Activated T-cell treated with anti-CD3 and anti-CD28 coated beads, Interleukin-2, amount 50 U/mL, for 4 hours (primary cell): ENCODE data around the gene LRPAP1. TPM values are rescaled to one million over a fixed set of nuclear protein-coding genes. Genes with fewer than 3 reads are reported as not detected.
"Not testable (repeated sequence)": the region's sequence is repeated elsewhere in the genome, so short reads cannot be mapped to it uniquely, and the experiment has no call there.

Source experiments
- ATAC-seq, 2 donors: fragments of 200-7000 bp; cut with Tn5 transposase; one replicate each; pipeline ENCODE4 v1.10.0; 2021
- DNase-seq: peaks from one replicate; pipeline ENCODE4 v3.0.0-alpha.2; 2020
- H3K27me3 Mint-ChIP-seq: one replicate; pipeline ENCODE4 v1.8.0; 2021; ENCODE audit warnings: low read depth, mixed read lengths
- H3K36me3 Mint-ChIP-seq: one replicate; pipeline ENCODE4 v1.8.0; 2022; ENCODE audit warnings: mixed read lengths; ENCODE audit not compliant: insufficient read depth
- H3K4me1 Mint-ChIP-seq: one replicate; pipeline ENCODE4 v1.8.0; 2021; ENCODE audit warnings: low read depth, mixed read lengths
- H3K4me3 Mint-ChIP-seq: one replicate; pipeline ENCODE4 v1.8.0; 2021; ENCODE audit warnings: mild to moderate bottlenecking, moderate library complexity, mixed read lengths
- H3K9me3 Mint-ChIP-seq: one replicate; pipeline ENCODE4 v1.8.0; 2021; ENCODE audit warnings: mixed read lengths
- total RNA-seq, 3 donors: library from RNA; stranded (reverse); gene quantifications; one replicate each; pipeline ENCODE4 v1.2.1, GENCODE V29; 2021

LRPAP1 gene
- total RNA-seq, 3 donors from 2014 or later = 111 to 145 (median 118) TPM

DNA sequence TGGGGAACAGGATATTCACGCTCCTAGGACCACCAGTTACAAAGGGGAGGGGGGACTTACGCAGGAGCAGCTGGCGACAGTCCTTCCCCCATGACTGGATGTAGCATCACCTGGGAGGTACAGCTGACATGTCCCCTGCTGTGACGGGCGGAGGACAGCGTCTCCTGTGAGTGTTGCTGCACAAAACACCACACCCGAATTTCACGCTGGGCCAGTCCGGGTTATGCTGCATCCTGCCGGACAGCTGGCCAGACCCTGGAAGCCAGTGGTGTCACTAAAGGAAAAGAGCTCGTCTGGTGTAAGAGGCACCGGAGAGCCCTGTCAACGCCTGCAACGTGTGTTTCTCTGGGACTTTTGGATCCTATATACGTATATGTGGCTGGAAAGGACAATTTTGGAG lies 38.7 kb upstream of the LRPAP1 start:
- DNase-seq, H3K4me1 Mint-ChIP-seq, H3K9me3 Mint-ChIP-seq, H3K27me3 Mint-ChIP-seq, ATAC-seq, H3K36me3 Mint-ChIP-seq, H3K4me3 Mint-ChIP-seq: not testable (repeated sequence)

DNA sequence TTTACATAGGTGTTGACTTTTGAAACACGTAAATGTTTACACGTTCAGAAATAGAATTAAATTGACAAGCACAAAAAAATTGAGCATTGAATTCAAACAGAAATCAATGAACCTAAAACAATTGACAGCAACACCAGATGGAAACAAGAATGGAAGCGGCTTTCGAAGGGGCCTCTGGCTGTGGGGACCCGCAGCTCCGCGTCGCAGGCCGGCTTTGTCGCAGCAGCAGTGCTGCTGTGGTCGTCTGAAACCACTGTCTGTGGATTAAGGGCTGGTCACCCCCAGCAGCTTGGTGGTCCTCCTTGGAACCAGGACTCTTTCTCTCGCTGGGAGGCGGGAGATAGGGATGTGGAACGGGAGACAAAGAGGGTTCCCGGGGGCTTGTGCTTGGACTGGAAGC lies 37.4 kb upstream of the LRPAP1 start:
- not testable (repeated sequence) for H3K4me3 Mint-ChIP-seq, H3K9me3 Mint-ChIP-seq, H3K36me3 Mint-ChIP-seq, H3K27me3 Mint-ChIP-seq, H3K4me1 Mint-ChIP-seq, DNase-seq, ATAC-seq

DNA sequence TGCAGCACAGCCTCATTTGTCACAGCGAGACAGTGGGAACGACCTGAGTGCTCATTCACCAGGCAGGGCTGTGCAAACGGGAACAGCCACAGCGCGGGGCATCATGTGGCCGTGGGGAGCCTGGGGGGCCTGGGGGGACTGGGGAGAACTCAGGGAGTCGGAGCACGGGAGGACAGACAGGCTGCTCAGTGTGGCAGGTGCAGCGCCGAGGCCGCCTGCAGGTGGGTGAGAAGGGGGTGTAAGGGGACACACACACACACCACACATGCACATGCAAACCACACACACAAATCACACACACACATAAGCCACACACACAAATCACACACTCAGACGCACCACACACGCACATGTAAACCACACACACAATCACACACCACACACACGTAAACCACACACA lies 34.5 kb upstream of the LRPAP1 start:
- H3K9me3 Mint-ChIP-seq, DNase-seq, ATAC-seq, H3K36me3 Mint-ChIP-seq, H3K27me3 Mint-ChIP-seq, H3K4me3 Mint-ChIP-seq, H3K4me1 Mint-ChIP-seq: not testable (repeated sequence)

DNA sequence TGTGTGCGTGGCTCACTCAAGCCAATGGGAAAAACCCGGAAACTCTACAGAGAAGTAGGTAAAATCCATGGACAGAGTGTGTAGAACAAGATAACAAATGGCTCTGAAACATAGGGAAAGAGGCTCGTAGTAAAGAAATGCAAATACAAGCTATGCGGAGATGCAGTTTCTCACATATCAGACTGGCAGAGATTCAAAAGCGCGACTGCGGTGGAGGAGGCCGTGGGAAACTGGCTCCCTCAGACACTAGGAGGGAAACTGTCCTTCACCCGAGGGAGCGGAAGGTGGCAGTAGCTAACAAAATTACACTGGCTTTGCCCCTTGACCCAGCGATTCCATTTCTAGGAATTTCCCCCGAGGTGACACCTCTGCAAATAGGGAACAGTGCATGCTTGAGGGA lies 34.1 kb upstream of the LRPAP1 start:
- not testable (repeated sequence) for H3K27me3 Mint-ChIP-seq, ATAC-seq

DNA sequence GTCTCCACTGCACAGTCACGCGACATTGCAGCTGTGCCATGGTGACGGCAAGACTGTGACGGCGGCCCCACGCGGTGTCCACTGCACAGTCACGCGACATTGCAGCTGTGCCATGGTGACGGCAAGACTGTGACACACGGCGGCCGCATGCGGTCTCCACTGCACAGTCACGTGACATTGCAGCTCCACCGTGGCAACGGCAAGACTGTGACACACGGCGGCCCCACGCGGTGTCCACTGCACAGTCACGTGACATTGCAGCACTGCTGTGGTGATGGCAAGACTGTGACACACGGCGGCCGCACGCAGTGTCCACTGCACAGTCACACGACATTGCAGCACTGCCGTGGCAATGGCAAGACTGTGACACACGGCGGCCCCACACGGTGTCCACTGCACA lies 32.7 kb upstream of the LRPAP1 start:
- not testable (repeated sequence) for H3K9me3 Mint-ChIP-seq, H3K4me1 Mint-ChIP-seq, H3K27me3 Mint-ChIP-seq, ATAC-seq, H3K4me3 Mint-ChIP-seq, DNase-seq, H3K36me3 Mint-ChIP-seq

More for the DNA sequence above, 34.1 kb upstream of the LRPAP1 start:
- H3K9me3 Mint-ChIP-seq, H3K4me1 Mint-ChIP-seq, DNase-seq, H3K36me3 Mint-ChIP-seq, H3K4me3 Mint-ChIP-seq: not testable (repeated sequence)

DNA sequence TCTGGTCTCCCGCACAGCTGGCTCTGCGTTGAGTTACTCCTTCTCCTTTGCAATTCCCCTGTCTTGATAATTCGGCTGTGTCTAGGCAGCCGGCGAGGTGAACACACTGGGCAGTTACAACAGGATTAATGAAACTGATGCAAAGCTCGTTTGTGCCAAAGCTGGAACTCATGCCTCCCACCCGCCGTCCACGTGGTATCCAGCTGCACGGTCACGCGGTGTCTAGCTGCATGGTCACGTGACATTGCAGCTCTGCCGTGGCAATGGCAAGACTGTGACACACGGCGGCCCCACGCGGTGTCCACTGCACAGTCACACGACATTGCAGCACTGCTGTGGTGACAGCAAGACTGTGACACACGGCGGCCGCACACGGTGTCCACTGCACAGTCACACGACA lies 31.2 kb upstream of the LRPAP1 start:
- Mint-ChIP-seq H3K27me3 (peaks cover 6% of the 10 kb centered on the region), H3K36me3 (no peaks in the 10 kb centered on the region), H3K4me1 (no peaks in the 10 kb centered on the region), H3K4me3 (no peak overlapping the region), H3K9me3 (no peaks in the 10 kb centered on the region)
- ATAC-seq (no peak), DNase-seq (no peak)

DNA sequence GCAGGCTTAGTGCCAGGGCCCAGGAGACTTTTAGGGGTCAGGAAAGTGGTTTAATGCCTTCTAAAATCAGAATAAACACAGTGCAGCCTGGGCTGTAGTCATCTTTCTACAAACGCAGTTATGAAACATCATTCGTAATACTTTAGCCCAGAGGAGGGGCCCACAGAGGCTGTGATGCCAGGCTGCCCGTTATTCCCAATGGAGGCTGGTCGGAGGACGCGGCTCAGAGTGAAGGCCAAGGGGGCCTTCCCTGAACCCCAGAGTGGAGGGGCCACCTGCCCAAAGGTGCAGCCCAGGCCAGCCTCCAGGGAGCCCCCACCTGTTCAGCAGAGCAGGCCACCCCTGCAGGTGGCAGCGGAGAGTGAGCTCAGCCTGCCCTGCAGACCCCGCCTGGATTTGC lies 29.9 kb upstream of the LRPAP1 start:
- not testable (repeated sequence) for H3K36me3 Mint-ChIP-seq, H3K4me3 Mint-ChIP-seq, ATAC-seq, DNase-seq, H3K27me3 Mint-ChIP-seq, H3K9me3 Mint-ChIP-seq, H3K4me1 Mint-ChIP-seq

DNA sequence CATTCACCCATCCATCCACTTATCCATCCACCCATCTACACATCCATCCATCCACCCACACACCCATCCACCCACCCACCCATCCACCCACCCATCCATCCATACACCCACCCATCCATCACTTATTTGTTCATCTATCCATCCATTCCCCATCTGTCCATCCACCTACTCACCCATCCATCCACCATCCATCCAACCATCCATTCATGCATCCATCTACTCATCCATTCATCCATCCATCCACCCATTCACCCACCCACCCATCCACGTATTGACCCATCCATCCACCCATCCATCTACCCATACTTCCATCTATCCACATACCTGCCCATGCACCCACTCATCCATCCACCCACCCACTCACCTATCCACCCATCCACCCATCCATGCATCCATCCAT lies 28.2 kb upstream of the LRPAP1 start:
- H3K27me3 Mint-ChIP-seq = peaks cover 11% of the 10 kb centered on the region
- DNase-seq, H3K36me3 Mint-ChIP-seq, H3K4me3 Mint-ChIP-seq, H3K4me1 Mint-ChIP-seq, H3K9me3 Mint-ChIP-seq, ATAC-seq: not testable (repeated sequence)

DNA sequence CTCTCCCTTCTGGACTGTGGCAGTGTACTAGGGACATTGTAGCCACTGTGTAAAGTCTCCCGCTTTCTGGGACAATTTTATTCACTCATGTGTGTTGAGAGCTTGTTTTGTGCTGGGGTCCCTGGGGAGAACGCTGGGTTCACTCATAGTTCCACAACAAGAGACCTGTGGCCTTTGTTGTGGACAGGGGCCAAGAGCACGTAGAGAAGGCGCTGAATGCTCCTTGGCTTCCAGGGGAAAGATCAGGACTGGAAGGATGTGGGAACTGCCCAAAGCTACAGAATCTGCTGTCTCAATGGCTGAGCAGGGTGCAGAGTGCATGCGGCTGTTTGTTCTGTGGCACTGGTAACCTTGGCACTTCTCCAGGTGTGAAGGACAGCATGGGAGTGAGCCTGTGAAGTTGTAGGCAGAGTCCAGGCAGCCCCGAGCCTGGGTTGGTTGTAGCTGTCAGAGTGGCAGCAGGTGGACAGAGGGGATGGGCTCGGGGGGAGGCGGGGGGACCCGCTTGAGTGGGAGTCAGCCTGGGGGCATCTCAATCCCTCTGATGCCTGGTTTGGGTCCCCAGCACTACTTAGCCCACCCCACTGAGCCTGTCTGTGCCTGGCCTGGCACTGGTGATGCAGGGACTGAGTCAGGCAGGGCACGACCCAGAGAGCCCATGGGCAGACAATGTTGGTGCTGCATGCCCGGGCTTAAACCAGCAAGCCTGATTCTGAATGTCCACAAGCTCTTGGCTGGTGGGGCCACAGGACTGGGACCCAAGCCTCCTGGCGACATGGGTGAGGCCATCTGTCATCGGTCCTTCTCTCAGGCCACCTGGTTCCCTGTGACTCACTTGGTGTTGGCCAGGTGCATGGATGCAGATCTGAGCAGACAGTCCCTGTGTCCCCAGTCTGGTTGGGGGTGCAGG lies 27.4 kb upstream of the LRPAP1 start:
- not testable (repeated sequence) for H3K4me3 Mint-ChIP-seq, H3K36me3 Mint-ChIP-seq, DNase-seq, H3K4me1 Mint-ChIP-seq, H3K9me3 Mint-ChIP-seq, ATAC-seq
- H3K27me3 Mint-ChIP-seq = peaks cover 11% of the 10 kb centered on the region

DNA sequence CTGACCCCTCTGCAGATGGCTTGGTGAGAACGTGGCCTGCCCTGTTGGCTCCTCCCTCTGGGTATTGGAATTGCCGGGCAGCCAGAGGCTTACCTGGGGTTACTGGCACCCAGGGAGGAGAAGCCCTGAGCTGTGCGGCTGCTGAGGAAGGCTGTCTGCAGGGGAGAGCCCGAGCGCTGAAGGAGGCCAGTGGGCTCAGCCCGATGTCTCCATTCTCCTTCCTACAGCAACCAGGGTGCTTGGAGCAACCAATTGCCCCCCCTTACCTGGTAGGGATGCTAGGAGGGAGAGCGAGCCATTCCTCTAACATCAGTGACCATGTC lies 26.3 kb upstream of the LRPAP1 start:
- ATAC-seq, H3K4me1 Mint-ChIP-seq, DNase-seq, H3K36me3 Mint-ChIP-seq, H3K4me3 Mint-ChIP-seq, H3K9me3 Mint-ChIP-seq: not testable (repeated sequence)
- H3K27me3 Mint-ChIP-seq = peaks cover 11% of the 10 kb centered on the region

DNA sequence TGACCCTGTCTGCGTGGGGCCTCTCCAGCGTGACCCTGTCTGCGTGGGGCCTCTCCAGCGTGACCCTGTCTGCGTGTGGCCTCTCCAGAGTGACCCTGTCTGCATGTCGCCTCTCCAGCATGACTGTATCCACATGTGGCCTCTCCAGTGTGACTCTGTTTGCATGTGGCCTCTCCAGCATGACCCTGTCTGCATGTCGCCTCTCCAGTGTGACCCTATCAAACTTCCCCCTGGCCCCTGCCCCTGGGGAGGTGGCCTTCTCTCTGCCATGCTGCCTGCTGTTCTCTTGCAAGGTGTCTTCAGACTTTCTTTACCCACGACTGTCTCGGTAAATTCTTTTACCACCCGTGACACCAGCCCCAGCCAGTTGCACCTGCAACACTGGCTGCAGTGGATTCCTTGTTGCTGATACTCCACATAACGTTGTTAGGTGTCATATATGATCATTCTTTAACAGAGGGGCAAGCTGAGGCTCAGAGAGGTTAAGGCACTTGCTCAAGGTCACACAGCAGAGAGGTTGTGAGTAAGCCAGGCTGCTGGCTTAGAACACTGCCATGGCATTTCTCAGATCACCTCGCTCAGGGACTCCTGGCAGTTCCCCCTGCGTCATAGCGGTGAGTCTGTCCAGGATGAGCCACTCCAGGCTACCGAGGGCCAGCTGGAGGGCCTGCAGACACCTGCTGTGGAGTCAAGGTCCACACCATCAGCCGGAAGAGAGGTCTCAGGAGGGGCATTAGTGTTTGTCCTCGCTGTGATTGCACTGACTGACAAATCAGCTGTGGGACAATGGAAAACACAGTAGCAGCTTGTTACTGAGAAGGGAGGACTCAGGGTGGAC lies 25.7 kb upstream of the LRPAP1 start:
- H3K4me3 Mint-ChIP-seq, H3K4me1 Mint-ChIP-seq, H3K9me3 Mint-ChIP-seq, ATAC-seq, DNase-seq, H3K36me3 Mint-ChIP-seq: not testable (repeated sequence)
- H3K27me3 Mint-ChIP-seq = peaks cover 11% of the 10 kb centered on the region

DNA sequence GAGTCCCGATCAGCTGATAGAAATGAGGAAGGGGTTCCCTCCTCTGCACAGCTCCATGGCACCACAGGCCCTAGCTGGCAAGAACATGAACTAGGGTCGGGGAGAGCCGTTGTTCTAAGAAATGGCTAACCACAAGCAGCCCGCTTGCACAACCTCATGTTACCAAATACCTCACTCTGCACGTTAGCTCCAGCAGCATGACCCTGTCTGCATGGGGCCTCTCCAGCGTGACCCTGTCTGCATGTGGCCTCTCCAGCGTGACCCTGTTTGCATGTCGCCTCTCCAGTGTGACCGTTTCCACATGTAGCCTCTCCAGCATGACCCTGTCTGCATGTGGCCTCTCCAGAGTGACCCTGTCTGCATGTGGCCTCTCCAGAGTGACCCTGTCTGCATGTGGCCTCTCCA lies 24.9 kb upstream of the LRPAP1 start:
- H3K27me3 Mint-ChIP-seq = peaks cover 11% of the 10 kb centered on the region
- ATAC-seq, H3K4me3 Mint-ChIP-seq, H3K36me3 Mint-ChIP-seq, DNase-seq, H3K9me3 Mint-ChIP-seq, H3K4me1 Mint-ChIP-seq: not testable (repeated sequence)

DNA sequence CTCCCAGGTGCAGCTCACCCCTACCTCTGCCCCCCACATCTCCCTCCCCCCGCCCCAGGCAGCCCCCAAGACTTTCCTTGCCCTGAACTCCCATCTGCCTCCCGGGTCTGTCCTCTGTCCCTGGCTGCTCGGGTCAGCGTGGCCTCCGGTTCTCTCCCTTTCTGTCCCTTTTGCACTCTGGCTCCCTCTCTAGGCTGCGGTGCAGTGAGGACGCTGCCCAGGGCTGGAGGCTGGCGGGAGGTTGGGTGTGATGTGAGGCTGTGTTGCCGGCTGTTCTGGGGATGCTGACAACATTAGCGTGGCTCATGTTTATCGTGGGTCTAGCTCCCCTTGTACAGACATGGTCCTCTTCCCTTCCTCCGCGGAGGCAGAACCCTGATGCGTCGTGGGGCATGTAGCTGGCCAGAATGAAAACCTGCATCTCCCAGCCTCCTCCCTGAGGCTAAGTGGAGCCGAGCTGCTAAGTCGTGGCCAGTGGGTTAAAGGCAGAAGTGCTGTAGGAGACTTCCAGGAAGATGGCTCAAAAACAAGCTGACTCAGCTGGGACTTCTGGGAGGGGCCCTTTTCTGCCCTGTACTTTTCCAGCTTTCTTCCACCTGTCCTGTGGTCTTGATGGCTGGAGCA lies 24.1 kb upstream of the LRPAP1 start:
- H3K27me3 Mint-ChIP-seq = peaks cover 11% of the 10 kb centered on the region
- H3K9me3 Mint-ChIP-seq = not testable (repeated sequence)

DNA sequence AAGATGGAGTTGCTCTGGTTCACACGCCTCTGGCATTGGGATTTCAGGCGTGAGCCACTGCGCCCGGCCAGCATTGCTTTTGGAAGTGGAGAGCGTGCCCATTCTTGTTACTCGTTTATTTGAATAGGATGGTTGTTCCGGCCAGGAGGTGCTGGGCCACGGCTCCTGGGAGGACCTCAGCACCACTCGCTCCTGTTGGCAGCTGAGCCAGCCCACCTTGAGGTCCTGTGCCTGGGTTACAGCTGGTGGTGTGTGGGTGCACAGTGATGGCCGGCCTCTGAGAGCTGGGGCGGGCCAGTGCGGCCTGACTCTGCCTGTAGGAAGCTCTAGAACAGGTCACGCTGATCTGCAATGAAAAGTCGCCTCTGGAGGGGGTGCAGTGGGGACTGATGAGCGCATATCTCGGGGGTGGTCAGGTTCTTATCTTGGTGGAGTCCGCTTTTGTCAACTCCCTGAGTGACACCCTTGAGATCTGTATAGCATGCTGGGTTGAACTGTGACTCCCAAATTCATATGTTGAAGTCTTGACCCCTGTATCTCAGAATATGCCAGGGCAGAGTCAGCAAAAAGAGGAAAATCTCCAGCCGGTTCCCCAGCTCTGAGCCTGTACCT lies 23.3 kb upstream of the LRPAP1 start:
- not testable (repeated sequence) for ATAC-seq, H3K4me1 Mint-ChIP-seq, DNase-seq, H3K36me3 Mint-ChIP-seq, H3K9me3 Mint-ChIP-seq, H3K4me3 Mint-ChIP-seq
- peaks cover 11% of the 10 kb centered on the region for H3K27me3 Mint-ChIP-seq

More for the DNA sequence above, 24.1 kb upstream of the LRPAP1 start:
- not testable (repeated sequence) for H3K36me3 Mint-ChIP-seq, DNase-seq, H3K4me3 Mint-ChIP-seq, H3K4me1 Mint-ChIP-seq, ATAC-seq
